Bronchial smooth muscle cell (primary cell): Measurements from ENCODE around the gene RNPEPL1. TPM values are rescaled to one million over a fixed set of nuclear protein-coding genes. Genes with fewer than 3 reads are reported as not detected.

Experiments
- total RNA-seq: library from RNA; depleted of rRNA; stranded (reverse); fragments of >200 nt; gene quantifications from 2 replicates; pipeline ENCODE4 v1.2.1, GENCODE V29; 2014

The RNPEPL1 gene
- total RNA-seq: 4.5 and 7.7 TPM in 2 replicates

GRCh38 chr2:240567872-240568677 lies at the start of gene RNPEPL1:
RNPEPL1 (plus strand) TSS chr2:240568484; CDS start chr2:240568587, 103 bp downstream.

GRCh38 chr2:240557808-240558207 lies 10.5 kb upstream of the RNPEPL1 start, which contains the start of gene ANKMY1:
ANKMY1 (minus strand) TSS chr2:240557988; CDS start chr2:240557335, 653 bp downstream.

GRCh38 chr2:240560084-240560479 lies 8.2 kb upstream of the RNPEPL1 start, which contains the start of gene DUSP28:
DUSP28 (plus strand) TSS chr2:240560357; CDS start chr2:240560685, 328 bp downstream.

GRCh38 chr2:240586198-240586918 lies 18.1 kb downstream of the RNPEPL1 start, which contains the start of gene CAPN10:
CAPN10 (plus strand) TSS chr2:240586734; CDS start chr2:240586912, 178 bp downstream.

GRCh38 chr2:240624950-240625621 lies 56.8 kb downstream of the RNPEPL1 start, which contains the start of gene GPR35:
GPR35 (plus strand) TSS chr2:240625480; CDS start chr2:240629953, 4,473 bp downstream.

Other genes with a start within 250 kb of the RNPEPL1 start
- 61.6 and 68.6 TPM in 2 replicates for gene GPC1, start 132.8 kb upstream of the RNPEPL1 start, total RNA-seq
- gene ANKMY1, start 10.5 kb upstream of the RNPEPL1 start, total RNA-seq: 4.8 and 4.9 TPM in 2 replicates
- gene DUSP28, start 8.1 kb upstream of the RNPEPL1 start, total RNA-seq: 2.0 and 2.4 TPM in 2 replicates
- gene CAPN10, start 18.2 kb downstream of the RNPEPL1 start, total RNA-seq: 18.8 and 19.5 TPM in 2 replicates
- 0.32 and 0.52 TPM in 2 replicates for gene GPR35, start 57.0 kb downstream of the RNPEPL1 start, total RNA-seq
- gene AQP12B, start 114.4 kb downstream of the RNPEPL1 start, total RNA-seq: not detected in 2 replicates
- not detected in 2 replicates for gene AQP12A, start 123.4 kb downstream of the RNPEPL1 start, total RNA-seq